K562 (cell line): ENCODE measurements around the gene MECR. TPM values are rescaled to one million over a fixed set of nuclear protein-coding genes. Genes with fewer than 3 reads are reported as not detected.

ENCODE experiments used
- AFF4 ChIP-seq: sonication (generic); formaldehyde crosslinking; IDR thresholded peaks from 2 replicates; pipeline ENCODE4 v1.8.0; 2023; ENCODE audit warnings: mild to moderate bottlenecking, missing genetic modification reagents
- BACH1 ChIP-seq: fragments of 200-800 bp; sonication (Bioruptor generic); IDR thresholded peaks from 2 replicates; pipeline ENCODE4 v1.6.1; 2016; ENCODE audit warnings: missing genetic modification characterization, missing compliant biosample characterization
- CUX1 ChIP-seq: fragments of 200-800 bp; sonication (Bioruptor generic); IDR thresholded peaks from 2 replicates; pipeline ENCODE4 v1.6.1; 2016; ENCODE audit warnings: missing genetic modification characterization, missing compliant biosample characterization
- HSF4 ChIP-seq: fragments of 250-450 bp; sonication (Bioruptor Pico); IDR thresholded peaks from 2 replicates; pipeline ENCODE4 v2.1.2; 2022; ENCODE audit warnings: mild to moderate bottlenecking, moderate library complexity, borderline replicate concordance
- KAT2B ChIP-seq: IDR thresholded peaks from one replicate; pipeline ENCODE4 v1.6.1; 2012; ENCODE audit warnings: low read depth, mild to moderate bottlenecking, control low read depth, inconsistent platforms, low read length, moderate library complexity
- SMARCC2 ChIP-seq: fragments of 450-650 bp; IDR thresholded peaks from 2 replicates; pipeline ENCODE4 v1.6.1; 2017; ENCODE audit warnings: antibody characterized with exemption, moderate library complexity, mild to moderate bottlenecking, low read depth
- ZFX ChIP-seq: sonication (generic); formaldehyde crosslinking; IDR thresholded peaks from 2 replicates; pipeline ENCODE4 v1.8.0; 2022; ENCODE audit warnings: mild to moderate bottlenecking, missing genetic modification reagents, moderate library complexity
- ZNF274 ChIP-seq: IDR thresholded peaks from 2 replicates; pipeline ENCODE4 v1.6.1; 2011; ENCODE audit warnings: low read depth, mild to moderate bottlenecking, low read length, moderate library complexity, borderline replicate concordance
- ZNF583 ChIP-seq: fragments of 250-450 bp; sonication (Bioruptor Pico); IDR thresholded peaks from 2 replicates; pipeline ENCODE4 v1.4.0; 2020
- polyA plus RNA-seq, 8 experiments: library from polyadenylated mRNA; depleted of rRNA in 4 of 8; stranded (reverse) in 5 of 8; unstranded in 3 of 8; fragments of >200 nt; fragmentation: Nextera tagmentation in 2 of 8; fragmentation: Illumina TruSeq in 1 of 8; extraction: Ambion mirVana in 2 of 8; extraction: Trizol in 1 of 8; gene quantifications; 2 replicates each; pipeline versions ENCODE4 v1.2.1 to v1.2.3, GENCODE V29; 2011 to 2014; ENCODE audit warnings: inconsistent platforms in 1 of 8, missing spikeins in 1 of 8
- total RNA-seq, 7 experiments: library from RNA; depleted of rRNA in 6 of 7; stranded (reverse); fragments of >200 nt in 6 of 7; fragmentation: Illumina TruSeq in 2 of 7; extraction: Trizol in 2 of 7; gene quantifications; 2 replicates each; pipeline versions ENCODE4 v1.2.1 to v1.2.3, GENCODE V29; 2011 to 2021; ENCODE audit warnings: low replicate concordance in 1 of 7

Gene MECR
- total and polyA plus RNA-seq, 9 of the 15 experiments (the other 6 are each of a cell fraction or from before 2014, with no cell fraction given): 10.4 to 58.6 (median 42.9) TPM

GRCh38 chr1:29157269-29157601 lies 73.5 kb downstream of the MECR start (continued):
- TF ChIP-seq CUX1 (CRISPR knock-in tag) (0 out of 2 replicates have a peak, but pooled peaks have one; percentile 20), SMARCC2 (no peak; the same call in 1 of the 2 replicates), ZNF274 (peak; percentile 27; the same call in 1 of the 2 replicates), ZNF583 (CRISPR knock-in tag) (0 out of 2 replicates have a peak, but pooled peaks have one; percentile 45), ZFX (CRISPR knock-in tag) (0 out of 2 replicates have a peak, but pooled peaks have one; percentile 49), BACH1 (tag) (0 out of 2 replicates have a peak, but pooled peaks have one; percentile 5), AFF4 (CRISPR knock-in tag) (peak; percentile 13), HSF4 (CRISPR knock-in tag) (peak; percentile 75; the same call in 1 of the 2 replicates), KAT2B (no peak)
